ENCODE measurements around the gene UFSP2. TPM values are rescaled to one million over a fixed set of nuclear protein-coding genes. Genes with fewer than 3 reads are reported as not detected.

Gene UFSP2
- total RNA-seq, 6 donors from 2014 or later: 14.1 to 44.0 (median 25.7) TPM

- TF ChIP-seq CTCF (IDR thresholded peaks at IDR 0.05): no peak
- no peak for TF ChIP-seq EP300 (IDR thresholded peaks at IDR 0.05)
- TF ChIP-seq POLR2A (IDR thresholded peaks at IDR 0.05): no peak
- TF ChIP-seq POLR2AphosphoS5 (IDR thresholded peaks at IDR 0.05): no peak
- 8 to 9% methylated on average over 13 to 33 of the region's 41 CpGs for WGBS, 2 donors
- Histone ChIP-seq H3K4me1 (peaks cover 3 to 17% (median 11%) of the 10 kb centered on the region in 4 donors), H3K36me3 (no peaks in the 10 kb centered on the region), H3K27me3 (no peaks in the 10 kb centered on the region), H3K9me3 (no peaks in the 10 kb centered on the region), H3K27ac (peak overlapping the region in 3 of 4 donors; percentile 28 to 52 (median 49)), H3K4me3 (peak overlapping the region; percentile 36 to 89 (median 83))
- DNase-seq (peak; percentile 58 to 85), ATAC-seq (ENCODE audit: low FRiP score in 2 of 2) (peak in 1 of 2 donors; percentile 7)
Observed at GRCh38 chr4:185470501-185471195, 44.9 kb upstream of the UFSP2 start.

GRCh38 chr4:185469580-185470154 lies 43.9 kb upstream of the UFSP2 start:
- Histone ChIP-seq H3K36me3 (no peaks in the 10 kb centered on the region), H3K4me3 (no peak overlapping the region), H3K9me3 (no peaks in the 10 kb centered on the region), H3K4me1 (peaks cover 3 to 17% (median 11%) of the 10 kb centered on the region in 4 donors), H3K27ac (no peak overlapping the region), H3K27me3 (no peaks in the 10 kb centered on the region)
- TF ChIP-seq CTCF (IDR thresholded peaks at IDR 0.05) (no peak), EP300 (IDR thresholded peaks at IDR 0.05) (no peak), POLR2A (IDR thresholded peaks at IDR 0.05) (no peak), POLR2AphosphoS5 (IDR thresholded peaks at IDR 0.05) (no peak)
- DNase-seq (no peak), ATAC-seq (ENCODE audit: low FRiP score in 2 of 2) (no peak)
- 74 to 88% methylated on average over 8 to 9 of the region's 9 CpGs for WGBS, 2 donors

- no peaks in the 10 kb centered on the region for H3K36me3 ChIP-seq
- H3K9me3 ChIP-seq: no peaks in the 10 kb centered on the region
- H3K27me3 ChIP-seq: no peaks in the 10 kb centered on the region
- WGBS, 2 donors: 70 to 87% methylated on average over 2 of the region's 2 CpGs
- TF ChIP-seq EP300 (IDR thresholded peaks at IDR 0.05) (no peak), POLR2A (IDR thresholded peaks at IDR 0.05) (no peak), CTCF (IDR thresholded peaks at IDR 0.05) (no peak), POLR2AphosphoS5 (IDR thresholded peaks at IDR 0.05) (no peak)
- no peak overlapping the region for H3K27ac ChIP-seq
- peaks cover 3 to 17% (median 11%) of the 10 kb centered on the region in 4 donors for H3K4me1 ChIP-seq
- DNase-seq: no peak
- H3K4me3 ChIP-seq: no peak overlapping the region
- no peak for ATAC-seq (ENCODE audit: low FRiP score in 2 of 2)
Observed at GRCh38 chr4:185468999-185469398, 43.2 kb upstream of the UFSP2 start.

- H3K36me3 ChIP-seq: no peaks in the 10 kb centered on the region
- no peak overlapping the region for H3K4me3 ChIP-seq
- H3K27me3 ChIP-seq: no peaks in the 10 kb centered on the region
- no peak for TF ChIP-seq POLR2A (IDR thresholded peaks at IDR 0.05)
- no peak for TF ChIP-seq EP300 (IDR thresholded peaks at IDR 0.05)
- TF ChIP-seq CTCF (IDR thresholded peaks at IDR 0.05): no peak
- TF ChIP-seq POLR2AphosphoS5 (IDR thresholded peaks at IDR 0.05): no peak
- ATAC-seq (ENCODE audit: low FRiP score in 2 of 2) (no peak), DNase-seq (no peak)
- no peak overlapping the region for H3K27ac ChIP-seq
- H3K4me1 ChIP-seq: peaks cover 3 to 17% (median 11%) of the 10 kb centered on the region in 4 donors
- no peaks in the 10 kb centered on the region for H3K9me3 ChIP-seq
- WGBS, 2 donors: 89% methylated on average over 8 of the region's 8 CpGs
Observed at GRCh38 chr4:185467991-185468390, 42.2 kb upstream of the UFSP2 start.

Data from upper lobe of left lung (tissue), 6 donors.